ENCODE results near the gene ENO4.

Gene ENO4

GRCh38 chr10:116840389-116841075, 8.8 kb upstream of the ENO4 start:
- TF ChIP-seq CTCF (IDR thresholded peaks at IDR 0.05; ENCODE audit: low read depth, low read length) (no peak), POLR2A (IDR thresholded peaks at IDR 0.05; ENCODE audit: extremely low read depth, insufficient read length) (no peak), MYC (IDR thresholded peaks at IDR 0.05; ENCODE audit: low read depth, low read length) (no peak), MAX (IDR thresholded peaks at IDR 0.05; ENCODE audit: low read depth, low read length) (no peak)

GRCh38 chr10:116845823-116846222, 3.5 kb upstream of the ENO4 start:
- no peak overlapping the region for H3K4me3 ChIP-seq (ENCODE audit: low read depth, low read length)

More at GRCh38 chr10:116840389-116841075, 8.8 kb upstream of the ENO4 start:
- no peak for DNase-seq (ENCODE audit: low read depth)
- H3K4me3 ChIP-seq (ENCODE audit: low read depth, low read length): no peak overlapping the region

GRCh38 chr10:116848032-116848943, 1.0 kb upstream of the ENO4 start:
- H3K4me3 ChIP-seq (ENCODE audit: low read depth, low read length): no peak overlapping the region
- DNase-seq (ENCODE audit: low read depth): peak; percentile 9
- no peak for TF ChIP-seq MAX (IDR thresholded peaks at IDR 0.05; ENCODE audit: low read depth, low read length)
- TF ChIP-seq MYC (IDR thresholded peaks at IDR 0.05; ENCODE audit: low read depth, low read length): no peak
- TF ChIP-seq CTCF (IDR thresholded peaks at IDR 0.05; ENCODE audit: low read depth, low read length): no peak
- TF ChIP-seq POLR2A (IDR thresholded peaks at IDR 0.05; ENCODE audit: extremely low read depth, insufficient read length): no peak

More at GRCh38 chr10:116845823-116846222, 3.5 kb upstream of the ENO4 start:
- no peak for DNase-seq (ENCODE audit: low read depth)
- TF ChIP-seq CTCF (IDR thresholded peaks at IDR 0.05; ENCODE audit: low read depth, low read length) (no peak), POLR2A (IDR thresholded peaks at IDR 0.05; ENCODE audit: extremely low read depth, insufficient read length) (no peak), MYC (IDR thresholded peaks at IDR 0.05; ENCODE audit: low read depth, low read length) (no peak), MAX (IDR thresholded peaks at IDR 0.05; ENCODE audit: low read depth, low read length) (no peak)

GRCh38 chr10:116848944-116849247, 403 bp upstream of the ENO4 start:
- TF ChIP-seq POLR2A (IDR thresholded peaks at IDR 0.05; ENCODE audit: extremely low read depth, insufficient read length) (no peak), MAX (IDR thresholded peaks at IDR 0.05; ENCODE audit: low read depth, low read length) (no peak), MYC (IDR thresholded peaks at IDR 0.05; ENCODE audit: low read depth, low read length) (no peak), CTCF (IDR thresholded peaks at IDR 0.05; ENCODE audit: low read depth, low read length) (no peak)
- no peak overlapping the region for H3K4me3 ChIP-seq (ENCODE audit: low read depth, low read length)
- DNase-seq (ENCODE audit: low read depth): no peak

GRCh38 chr10:116850058-116850611, 836 bp downstream of the ENO4 start:
- TF ChIP-seq CTCF (IDR thresholded peaks at IDR 0.05; ENCODE audit: low read depth, low read length) (no peak), MAX (IDR thresholded peaks at IDR 0.05; ENCODE audit: low read depth, low read length) (no peak), MYC (IDR thresholded peaks at IDR 0.05; ENCODE audit: low read depth, low read length) (no peak), POLR2A (IDR thresholded peaks at IDR 0.05; ENCODE audit: extremely low read depth, insufficient read length) (no peak)
- no peak for DNase-seq (ENCODE audit: low read depth)
- H3K4me3 ChIP-seq (ENCODE audit: low read depth, low read length): no peak overlapping the region
